GM23338 (cell line): ENCODE measurements around the gene COL26A1. TPM values are rescaled to one million over a fixed set of nuclear protein-coding genes. Genes with fewer than 3 reads are reported as not detected.

ENCODE experiments used
- ATAC-seq: fragments of 200-7000 bp; cut with Tn5 transposase; 3 replicates; pipeline ENCODE4 v1.9.1; 2020
- DNase-seq: peaks from one replicate; pipeline ENCODE4 v3.0.0-alpha.2; 2015; ENCODE audit warnings: low spot score
- H2AFZ ChIP-seq: fragments of 200-600 bp; sonication (generic); 2 replicates; pipeline ENCODE4 v1.8.0; 2016; ENCODE audit warnings: antibody characterized with exemption, mild to moderate bottlenecking, moderate library complexity
- H3F3A ChIP-seq: fragments of 200-600 bp; sonication (generic); replicated peaks from 2 replicates; pipeline ENCODE4 v1.8.0; 2017; ENCODE audit warnings: antibody characterized with exemption, mixed run types, low read depth
- H3K27ac ChIP-seq: fragments of 200-600 bp; sonication (generic); 2 replicates; pipeline ENCODE4 v1.6.1; 2016; ENCODE audit warnings: low read depth
- H3K27me3 ChIP-seq: fragments of 200-600 bp; sonication (generic); 2 replicates; pipeline ENCODE4 v1.8.0; 2016; ENCODE audit warnings: mild to moderate bottlenecking, mixed run types, moderate library complexity; ENCODE audit not compliant: insufficient read depth
- H3K36me3 ChIP-seq: fragments of 200-600 bp; sonication (generic); 2 replicates; pipeline ENCODE4 v1.8.0; 2016; ENCODE audit warnings: mild to moderate bottlenecking; ENCODE audit not compliant: insufficient read depth
- H3K4me1 ChIP-seq: fragments of 200-600 bp; sonication (generic); 2 replicates; pipeline ENCODE4 v1.8.0; 2016; ENCODE audit warnings: mild to moderate bottlenecking, moderate library complexity; ENCODE audit not compliant: insufficient read depth
- H3K4me2 ChIP-seq: fragments of 200-600 bp; sonication (generic); 2 replicates; pipeline ENCODE4 v1.7.1; 2017; ENCODE audit warnings: mixed run types
- H3K4me3 ChIP-seq: fragments of 200-600 bp; sonication (generic); 2 replicates; pipeline ENCODE4 v1.6.1; 2016; ENCODE audit warnings: mixed run types
- H3K79me2 ChIP-seq: fragments of 200-600 bp; sonication (generic); replicated peaks from 2 replicates; pipeline ENCODE4 v1.8.0; 2017; ENCODE audit warnings: mild to moderate bottlenecking; ENCODE audit not compliant: insufficient read depth
- H3K9me2 ChIP-seq: fragments of 200-600 bp; sonication (generic); 2 replicates; pipeline ENCODE4 v1.8.0; 2017; ENCODE audit not compliant: insufficient read depth
- H4K20me1 ChIP-seq: fragments of 200-600 bp; sonication (generic); replicated peaks from 2 replicates; pipeline ENCODE4 v1.8.0; 2017; ENCODE audit warnings: mild to moderate bottlenecking; ENCODE audit not compliant: insufficient read depth
- H3K27ac Mint-ChIP-seq: 2 replicates; pipeline ENCODE4 v1.8.0; 2020; ENCODE audit warnings: inconsistent platforms, mild to moderate bottlenecking, moderate library complexity, mixed read lengths
- H3K27me3 Mint-ChIP-seq: 3 replicates; pipeline ENCODE4 v1.8.0; 2022; ENCODE audit warnings: low read depth, mild to moderate bottlenecking, moderate library complexity, mixed read lengths, inconsistent platforms; ENCODE audit not compliant: insufficient read depth, poor library complexity
- H3K36me3 Mint-ChIP-seq: 3 replicates; pipeline ENCODE4 v1.8.0; 2021; ENCODE audit warnings: low read depth, mild to moderate bottlenecking, inconsistent platforms, moderate library complexity, mixed read lengths
- H3K4me1 Mint-ChIP-seq: 3 replicates; pipeline ENCODE4 v1.8.0; 2020; ENCODE audit warnings: mild to moderate bottlenecking, inconsistent platforms, mixed read lengths
- H3K4me3 Mint-ChIP-seq: 3 replicates; pipeline ENCODE4 v1.8.0; 2021; ENCODE audit warnings: moderate library complexity, mild to moderate bottlenecking, inconsistent platforms, mixed read lengths
- H3K9me3 Mint-ChIP-seq: 3 replicates; pipeline ENCODE4 v1.8.0; 2020; ENCODE audit warnings: moderate library complexity, mild to moderate bottlenecking, inconsistent platforms, mixed read lengths
- CREB1 ChIP-seq: fragments of 250-450 bp; sonication (Bioruptor Pico); IDR thresholded peaks from 2 replicates; pipeline ENCODE4 v1.5.0; 2020; ENCODE audit warnings: low read depth, mild to moderate bottlenecking, moderate library complexity
- EZH2 ChIP-seq: fragments of 200-600 bp; sonication (generic); IDR thresholded peaks from one replicate; pipeline ENCODE4 v1.8.0; 2017; ENCODE audit warnings: antibody characterized with exemption, mild to moderate bottlenecking, low read depth; ENCODE audit not compliant: unreplicated experiment
- EZH2phosphoT487 ChIP-seq: fragments of 200-600 bp; sonication (generic); IDR thresholded peaks from one replicate; pipeline ENCODE4 v1.8.1; 2018; ENCODE audit warnings: antibody characterized with exemption; ENCODE audit not compliant: unreplicated experiment
- JUNB ChIP-seq: IDR thresholded peaks from one replicate; pipeline ENCODE4 v1.6.1; 2016; ENCODE audit warnings: antibody characterized with exemption; ENCODE audit not compliant: unreplicated experiment
- NANOG ChIP-seq: IDR thresholded peaks from 2 replicates; pipeline ENCODE4 v1.6.1; 2016; ENCODE audit warnings: antibody characterized with exemption, borderline replicate concordance
- POLR2AphosphoS5 ChIP-seq: IDR thresholded peaks from 2 replicates; pipeline ENCODE4 v1.6.1; 2016; ENCODE audit warnings: antibody characterized with exemption, low read depth
- STAT1 ChIP-seq: IDR thresholded peaks from one replicate; pipeline ENCODE4 v1.6.1; 2016; ENCODE audit warnings: antibody characterized with exemption; ENCODE audit not compliant: unreplicated experiment
- ZNF114 ChIP-seq: fragments of 250-450 bp; sonication (Bioruptor Pico); IDR thresholded peaks from 2 replicates; pipeline ENCODE4 v1.5.0; 2020; ENCODE audit warnings: mild to moderate bottlenecking, moderate library complexity
- ZNF331 ChIP-seq: fragments of 250-450 bp; sonication (Bioruptor Pico); IDR thresholded peaks from 2 replicates; pipeline ENCODE4 v1.5.0; 2020; ENCODE audit warnings: low read depth, mild to moderate bottlenecking, moderate library complexity
- polyA plus RNA-seq: library from polyadenylated mRNA; unstranded; fragments of >200 nt; fragmentation: Nextera tagmentation; extraction: Ambion mirVana; gene quantifications from 2 replicates; pipeline ENCODE4 v1.2.1, GENCODE V29; 2016
- total RNA-seq: library from RNA; depleted of rRNA; stranded (reverse); fragments of >200 nt; shearing (Covaris generic); gene quantifications from 2 replicates; pipeline ENCODE4 v1.2.3, GENCODE V29; 2014
- TF ChIP-seq, protein P1 (sequence below), 2 experiments: fragments of 200-600 bp in 1 of 2; sonication (generic) in 1 of 2; conservative IDR thresholded peaks; 2 replicates each; pipeline versions ENCODE4 v1.5.1 to v1.6.1; 2016 to 2017; ENCODE audit warnings: antibody characterized with exemption in 2 of 2, low read depth in 2 of 2, mild to moderate bottlenecking in 2 of 2, moderate library complexity in 1 of 2
- TF ChIP-seq, protein P2 (sequence below): fragments of 250-450 bp; sonication (Bioruptor Pico); IDR thresholded peaks from 2 replicates; pipeline ENCODE4 v1.5.0; 2020; ENCODE audit warnings: mild to moderate bottlenecking, moderate library complexity
- TF ChIP-seq, protein P3 (sequence below): IDR thresholded peaks from 2 replicates; pipeline ENCODE4 v1.6.1; 2016; ENCODE audit warnings: antibody characterized with exemption
- TF ChIP-seq, protein P4 (sequence below): IDR thresholded peaks from one replicate; pipeline ENCODE4 v1.6.1; 2018; ENCODE audit warnings: antibody characterized with exemption; ENCODE audit not compliant: unreplicated experiment

COL26A1 gene
- total and polyA plus RNA-seq, 2 experiments from 2014 or later: 17.8 to 55.0 TPM

- no peaks in the 10 kb centered on the region for H3F3A ChIP-seq
- TF ChIP-seq ZNF331 (CRISPR knock-in tag): no peak
- TF ChIP-seq, protein P1, sequence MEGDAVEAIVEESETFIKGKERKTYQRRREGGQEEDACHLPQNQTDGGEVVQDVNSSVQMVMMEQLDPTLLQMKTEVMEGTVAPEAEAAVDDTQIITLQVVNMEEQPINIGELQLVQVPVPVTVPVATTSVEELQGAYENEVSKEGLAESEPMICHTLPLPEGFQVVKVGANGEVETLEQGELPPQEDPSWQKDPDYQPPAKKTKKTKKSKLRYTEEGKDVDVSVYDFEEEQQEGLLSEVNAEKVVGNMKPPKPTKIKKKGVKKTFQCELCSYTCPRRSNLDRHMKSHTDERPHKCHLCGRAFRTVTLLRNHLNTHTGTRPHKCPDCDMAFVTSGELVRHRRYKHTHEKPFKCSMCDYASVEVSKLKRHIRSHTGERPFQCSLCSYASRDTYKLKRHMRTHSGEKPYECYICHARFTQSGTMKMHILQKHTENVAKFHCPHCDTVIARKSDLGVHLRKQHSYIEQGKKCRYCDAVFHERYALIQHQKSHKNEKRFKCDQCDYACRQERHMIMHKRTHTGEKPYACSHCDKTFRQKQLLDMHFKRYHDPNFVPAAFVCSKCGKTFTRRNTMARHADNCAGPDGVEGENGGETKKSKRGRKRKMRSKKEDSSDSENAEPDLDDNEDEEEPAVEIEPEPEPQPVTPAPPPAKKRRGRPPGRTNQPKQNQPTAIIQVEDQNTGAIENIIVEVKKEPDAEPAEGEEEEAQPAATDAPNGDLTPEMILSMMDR (conservative IDR thresholded peaks at IDR 0.05; ENCODE audit: low read depth in 2 of 2): no peak
- TF ChIP-seq, protein P2, sequence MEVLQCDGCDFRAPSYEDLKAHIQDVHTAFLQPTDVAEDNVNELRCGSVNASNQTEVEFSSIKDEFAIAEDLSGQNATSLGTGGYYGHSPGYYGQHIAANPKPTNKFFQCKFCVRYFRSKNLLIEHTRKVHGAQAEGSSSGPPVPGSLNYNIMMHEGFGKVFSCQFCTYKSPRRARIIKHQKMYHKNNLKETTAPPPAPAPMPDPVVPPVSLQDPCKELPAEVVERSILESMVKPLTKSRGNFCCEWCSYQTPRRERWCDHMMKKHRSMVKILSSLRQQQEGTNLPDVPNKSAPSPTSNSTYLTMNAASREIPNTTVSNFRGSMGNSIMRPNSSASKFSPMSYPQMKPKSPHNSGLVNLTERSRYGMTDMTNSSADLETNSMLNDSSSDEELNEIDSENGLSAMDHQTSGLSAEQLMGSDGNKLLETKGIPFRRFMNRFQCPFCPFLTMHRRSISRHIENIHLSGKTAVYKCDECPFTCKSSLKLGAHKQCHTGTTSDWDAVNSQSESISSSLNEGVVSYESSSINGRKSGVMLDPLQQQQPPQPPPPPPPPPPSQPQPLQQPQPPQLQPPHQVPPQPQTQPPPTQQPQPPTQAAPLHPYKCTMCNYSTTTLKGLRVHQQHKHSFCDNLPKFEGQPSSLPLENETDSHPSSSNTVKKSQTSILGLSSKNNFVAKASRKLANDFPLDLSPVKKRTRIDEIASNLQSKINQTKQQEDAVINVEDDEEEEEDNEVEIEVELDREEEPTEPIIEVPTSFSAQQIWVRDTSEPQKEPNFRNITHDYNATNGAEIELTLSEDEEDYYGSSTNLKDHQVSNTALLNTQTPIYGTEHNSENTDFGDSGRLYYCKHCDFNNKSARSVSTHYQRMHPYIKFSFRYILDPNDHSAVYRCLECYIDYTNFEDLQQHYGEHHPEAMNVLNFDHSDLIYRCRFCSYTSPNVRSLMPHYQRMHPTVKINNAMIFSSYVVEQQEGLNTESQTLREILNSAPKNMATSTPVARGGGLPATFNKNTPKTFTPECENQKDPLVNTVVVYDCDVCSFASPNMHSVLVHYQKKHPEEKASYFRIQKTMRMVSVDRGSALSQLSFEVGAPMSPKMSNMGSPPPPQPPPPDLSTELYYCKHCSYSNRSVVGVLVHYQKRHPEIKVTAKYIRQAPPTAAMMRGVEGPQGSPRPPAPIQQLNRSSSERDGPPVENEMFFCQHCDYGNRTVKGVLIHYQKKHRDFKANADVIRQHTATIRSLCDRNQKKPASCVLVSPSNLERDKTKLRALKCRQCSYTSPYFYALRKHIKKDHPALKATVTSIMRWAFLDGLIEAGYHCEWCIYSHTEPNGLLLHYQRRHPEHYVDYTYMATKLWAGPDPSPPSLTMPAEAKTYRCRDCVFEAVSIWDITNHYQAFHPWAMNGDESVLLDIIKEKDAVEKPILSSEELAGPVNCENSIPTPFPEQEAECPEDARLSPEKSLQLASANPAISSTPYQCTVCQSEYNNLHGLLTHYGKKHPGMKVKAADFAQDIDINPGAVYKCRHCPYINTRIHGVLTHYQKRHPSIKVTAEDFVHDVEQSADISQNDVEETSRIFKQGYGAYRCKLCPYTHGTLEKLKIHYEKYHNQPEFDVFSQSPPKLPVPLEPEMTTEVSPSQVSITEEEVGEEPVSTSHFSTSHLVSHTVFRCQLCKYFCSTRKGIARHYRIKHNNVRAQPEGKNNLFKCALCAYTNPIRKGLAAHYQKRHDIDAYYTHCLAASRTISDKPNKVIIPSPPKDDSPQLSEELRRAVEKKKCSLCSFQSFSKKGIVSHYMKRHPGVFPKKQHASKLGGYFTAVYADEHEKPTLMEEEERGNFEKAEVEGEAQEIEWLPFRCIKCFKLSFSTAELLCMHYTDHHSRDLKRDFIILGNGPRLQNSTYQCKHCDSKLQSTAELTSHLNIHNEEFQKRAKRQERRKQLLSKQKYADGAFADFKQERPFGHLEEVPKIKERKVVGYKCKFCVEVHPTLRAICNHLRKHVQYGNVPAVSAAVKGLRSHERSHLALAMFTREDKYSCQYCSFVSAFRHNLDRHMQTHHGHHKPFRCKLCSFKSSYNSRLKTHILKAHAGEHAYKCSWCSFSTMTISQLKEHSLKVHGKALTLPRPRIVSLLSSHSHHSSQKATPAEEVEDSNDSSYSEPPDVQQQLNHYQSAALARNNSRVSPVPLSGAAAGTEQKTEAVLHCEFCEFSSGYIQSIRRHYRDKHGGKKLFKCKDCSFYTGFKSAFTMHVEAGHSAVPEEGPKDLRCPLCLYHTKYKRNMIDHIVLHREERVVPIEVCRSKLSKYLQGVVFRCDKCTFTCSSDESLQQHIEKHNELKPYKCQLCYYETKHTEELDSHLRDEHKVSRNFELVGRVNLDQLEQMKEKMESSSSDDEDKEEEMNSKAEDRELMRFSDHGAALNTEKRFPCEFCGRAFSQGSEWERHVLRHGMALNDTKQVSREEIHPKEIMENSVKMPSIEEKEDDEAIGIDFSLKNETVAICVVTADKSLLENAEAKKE: no peak
- TF ChIP-seq NANOG: no peak
- TF ChIP-seq, protein P3, sequence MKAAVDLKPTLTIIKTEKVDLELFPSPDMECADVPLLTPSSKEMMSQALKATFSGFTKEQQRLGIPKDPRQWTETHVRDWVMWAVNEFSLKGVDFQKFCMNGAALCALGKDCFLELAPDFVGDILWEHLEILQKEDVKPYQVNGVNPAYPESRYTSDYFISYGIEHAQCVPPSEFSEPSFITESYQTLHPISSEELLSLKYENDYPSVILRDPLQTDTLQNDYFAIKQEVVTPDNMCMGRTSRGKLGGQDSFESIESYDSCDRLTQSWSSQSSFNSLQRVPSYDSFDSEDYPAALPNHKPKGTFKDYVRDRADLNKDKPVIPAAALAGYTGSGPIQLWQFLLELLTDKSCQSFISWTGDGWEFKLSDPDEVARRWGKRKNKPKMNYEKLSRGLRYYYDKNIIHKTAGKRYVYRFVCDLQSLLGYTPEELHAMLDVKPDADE: no peak
- no peak for TF ChIP-seq EZH2
- no peak for TF ChIP-seq CREB1
- TF ChIP-seq STAT1: no peak
- no peak for TF ChIP-seq POLR2AphosphoS5
- no peak for TF ChIP-seq JUNB
- TF ChIP-seq ZNF114: no peak
- no peak for TF ChIP-seq EZH2phosphoT487
- TF ChIP-seq, protein P4, sequence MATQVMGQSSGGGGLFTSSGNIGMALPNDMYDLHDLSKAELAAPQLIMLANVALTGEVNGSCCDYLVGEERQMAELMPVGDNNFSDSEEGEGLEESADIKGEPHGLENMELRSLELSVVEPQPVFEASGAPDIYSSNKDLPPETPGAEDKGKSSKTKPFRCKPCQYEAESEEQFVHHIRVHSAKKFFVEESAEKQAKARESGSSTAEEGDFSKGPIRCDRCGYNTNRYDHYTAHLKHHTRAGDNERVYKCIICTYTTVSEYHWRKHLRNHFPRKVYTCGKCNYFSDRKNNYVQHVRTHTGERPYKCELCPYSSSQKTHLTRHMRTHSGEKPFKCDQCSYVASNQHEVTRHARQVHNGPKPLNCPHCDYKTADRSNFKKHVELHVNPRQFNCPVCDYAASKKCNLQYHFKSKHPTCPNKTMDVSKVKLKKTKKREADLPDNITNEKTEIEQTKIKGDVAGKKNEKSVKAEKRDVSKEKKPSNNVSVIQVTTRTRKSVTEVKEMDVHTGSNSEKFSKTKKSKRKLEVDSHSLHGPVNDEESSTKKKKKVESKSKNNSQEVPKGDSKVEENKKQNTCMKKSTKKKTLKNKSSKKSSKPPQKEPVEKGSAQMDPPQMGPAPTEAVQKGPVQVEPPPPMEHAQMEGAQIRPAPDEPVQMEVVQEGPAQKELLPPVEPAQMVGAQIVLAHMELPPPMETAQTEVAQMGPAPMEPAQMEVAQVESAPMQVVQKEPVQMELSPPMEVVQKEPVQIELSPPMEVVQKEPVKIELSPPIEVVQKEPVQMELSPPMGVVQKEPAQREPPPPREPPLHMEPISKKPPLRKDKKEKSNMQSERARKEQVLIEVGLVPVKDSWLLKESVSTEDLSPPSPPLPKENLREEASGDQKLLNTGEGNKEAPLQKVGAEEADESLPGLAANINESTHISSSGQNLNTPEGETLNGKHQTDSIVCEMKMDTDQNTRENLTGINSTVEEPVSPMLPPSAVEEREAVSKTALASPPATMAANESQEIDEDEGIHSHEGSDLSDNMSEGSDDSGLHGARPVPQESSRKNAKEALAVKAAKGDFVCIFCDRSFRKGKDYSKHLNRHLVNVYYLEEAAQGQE: no peak
- 0 out of 2 replicates have a peak, but pooled peaks cover 5% of the 10 kb centered on the region for H3K36me3 ChIP-seq
- H2AFZ ChIP-seq: no peak overlapping the region
- Mint-ChIP-seq H3K4me3 (no peak overlapping the region), H3K36me3 (peaks cover 16% of the 10 kb centered on the region), H3K9me3 (no peaks in the 10 kb centered on the region), H3K27me3 (peaks cover 4% of the 10 kb centered on the region), H3K27ac (no peak overlapping the region), H3K4me1 (no peaks in the 10 kb centered on the region)
- ATAC-seq (no peak), DNase-seq (no peak)
- H3K79me2 ChIP-seq: no peaks in the 10 kb centered on the region
- H3K4me3 ChIP-seq: no peak overlapping the region
- no peaks in the 10 kb centered on the region for H3K4me1 ChIP-seq
- no peaks in the 10 kb centered on the region for H3K9me2 ChIP-seq
- H4K20me1 ChIP-seq: no peaks in the 10 kb centered on the region
- H3K27ac ChIP-seq: no peak overlapping the region
- H3K27me3 ChIP-seq: no peaks in the 10 kb centered on the region
- H3K4me2 ChIP-seq: no peak overlapping the region
These were observed 185.4 kb downstream of the COL26A1 start for GRCh38 chr7:101547916-101548661.
